Gastrocnemius medialis (tissue), 4 donors: ENCODE measurements around the gene TOM1. TPM values are rescaled to one million over a fixed set of nuclear protein-coding genes. Genes with fewer than 3 reads are reported as not detected.

ENCODE experiments used
- ATAC-seq, 2 donors: fragments of 150-250 bp; one replicate each; pipeline ENCODE4 v1.9.1; 2016
- DNase-seq, 2 donors: peaks; one replicate each; pipeline ENCODE4 v3.0.0-alpha.2; 2019
- H3K27ac ChIP-seq, 4 donors: fragments of 200-600 bp; sonication (generic); 1 replicate in 1 of 4; 2 replicates in 3 of 4; pipeline ENCODE4 v1.5.1; 2016 to 2018; ENCODE audit warnings: mild to moderate bottlenecking in 2 of 4, moderate library complexity in 1 of 4
- H3K27me3 ChIP-seq, 3 donors: fragments of 200-600 bp; sonication (generic) in 2 of 3; 1 replicate in 1 of 3; 2 replicates in 2 of 3; pipeline versions ENCODE4 v1.5.1 to v1.6.0; 2016 to 2019; ENCODE audit warnings: mild to moderate bottlenecking in 1 of 3, moderate library complexity in 1 of 3
- H3K36me3 ChIP-seq, 2 donors: fragments of 200-600 bp; sonication (generic) in 1 of 2; one replicate each; pipeline ENCODE4 v1.5.1; 2017 to 2018
- H3K4me1 ChIP-seq, 2 donors: fragments of 200-600 bp; sonication (generic) in 1 of 2; one replicate each; pipeline ENCODE4 v1.5.1; 2016 to 2017; ENCODE audit warnings: mild to moderate bottlenecking in 2 of 2
- H3K4me3 ChIP-seq, 4 donors: fragments of 200-600 bp; sonication (generic) in 3 of 4; 1 replicate in 1 of 4; 2 replicates in 3 of 4; pipeline ENCODE4 v1.5.1; 2016 to 2019; ENCODE audit warnings: mild to moderate bottlenecking in 2 of 4
- H3K9me3 ChIP-seq, 3 donors: fragments of 200-600 bp; sonication (generic) in 2 of 3; 1 replicate in 1 of 3; 2 replicates in 2 of 3; pipeline ENCODE4 v1.5.1; 2016 to 2019
- CTCF ChIP-seq, 5 experiments: fragments of 450-650 bp in 3 of 5; fragments of 200-600 bp in 2 of 5; sonication (generic) in 2 of 5; IDR thresholded peaks in 4 of 5; conservative IDR thresholded peaks in 1 of 5; 1 replicate in 4 of 5; 2 replicates in 1 of 5; pipeline ENCODE4 v1.5.1; 2016 to 2019; ENCODE audit warnings: antibody characterized with exemption in 5 of 5, mild to moderate bottlenecking in 3 of 5, moderate library complexity in 3 of 5
- POLR2A ChIP-seq, 2 donors: fragments of 450-650 bp; IDR thresholded peaks; one replicate each; pipeline ENCODE4 v1.6.1; 2017; ENCODE audit warnings: antibody characterized with exemption in 2 of 2, mild to moderate bottlenecking in 2 of 2, moderate library complexity in 2 of 2
- in situ Hi-C, 4 donors: fragments of 200-750 bp; cut with MboI; loops; one replicate each; pipeline versions ENCODE4 v1.15.0 to v1.8.0; 2017; ENCODE audit warnings: low sequenced_read_pairs in 4 of 4
- intact Hi-C: fragments of 100-400 bp; cut with DNase I; formaldehyde crosslinking; loops from one replicate; pipeline ENCODE4 v1.15.1; 2023; ENCODE audit warnings: low total_unique reads
- total RNA-seq, 4 donors: library from RNA; depleted of rRNA; stranded (reverse); fragments of >200 nt; gene quantifications; one replicate each; pipeline versions ENCODE4 v1.1.0 to v1.2.3, GENCODE V29; 2016

The TOM1 gene
- total RNA-seq: 100 to 1,000 TPM; 363 to 609 (median 425) TPM

DNA sequence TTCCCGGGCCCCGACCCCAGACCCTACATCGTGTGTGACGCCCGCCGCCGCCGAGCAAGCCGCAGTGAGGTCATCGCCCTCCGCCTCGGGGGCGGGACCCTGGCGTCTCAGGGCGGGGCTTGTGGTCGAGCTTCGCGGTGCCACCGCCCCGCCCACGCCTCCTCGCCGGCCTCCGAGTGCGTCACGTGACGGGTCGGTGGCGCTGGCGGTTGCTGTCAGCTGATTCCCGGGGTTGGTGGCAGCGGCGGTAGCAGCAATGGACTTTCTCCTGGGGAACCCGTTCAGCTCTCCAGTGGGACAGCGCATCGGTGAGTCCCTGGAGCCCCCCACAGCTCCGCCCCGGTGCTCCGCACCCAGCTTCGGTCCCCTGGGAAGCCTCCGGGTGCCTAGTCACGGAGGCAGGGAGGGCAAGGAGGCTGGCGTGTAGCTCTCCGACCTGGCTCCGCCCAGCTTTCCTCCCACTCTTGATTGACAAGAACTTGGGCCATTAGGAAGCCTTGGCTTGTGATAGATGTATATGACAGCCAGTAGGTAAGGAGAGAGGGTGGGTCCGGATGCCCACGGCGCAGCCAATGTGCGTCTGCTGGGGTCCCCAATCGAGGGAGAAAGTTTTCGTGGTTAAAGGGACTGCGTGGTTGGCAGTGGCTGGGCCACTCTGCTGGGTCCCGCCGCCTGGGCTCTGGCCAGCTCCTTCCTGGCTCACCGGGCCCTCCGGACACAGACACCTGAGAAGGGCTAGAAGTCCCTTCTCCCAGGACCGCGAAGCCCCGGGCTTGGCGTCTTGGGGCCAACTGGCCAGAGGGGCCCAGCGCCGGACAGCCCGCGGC is at the start of gene TOM1:
Gene TOM1 (plus strand): TSS at position 222 of the 827 bp plus-strand sequence. CDS start 35 bp downstream, at position 257.
- Histone ChIP-seq H3K27ac (peak within 1 kb of the TSS; percentile 98 to 99 (median 98)), H3K27me3 (no peaks in the 10 kb centered on the region), H3K9me3 (no peaks in the 10 kb centered on the region), H3K4me3 (peak within 1 kb of the TSS; percentile 80 to 86 (median 82)), H3K4me1 (peaks cover 37 to 39% of the 10 kb centered on the region in 2 donors), H3K36me3 (no peaks in the 10 kb centered on the region)
- intact Hi-C loops (loop anchor here (1.0 to 5.0 kb wide), 4 partner anchors 13 to 1897 kb away; partner anchors contain the start of gene HMGXB4), in situ Hi-C loops (no loop called here)
- peak; percentile 96 to 98 for DNase-seq
- ATAC-seq: peak; percentile 87 to 91
- TF ChIP-seq CTCF (IDR thresholded peaks at IDR 0.05 in 4 of 5, conservative IDR thresholded peaks at IDR 0.05 in 1 of 5): peak in 1 of 5 experiments; percentile 36
- peak; percentile 98 for TF ChIP-seq POLR2A (IDR thresholded peaks at IDR 0.05)

DNA sequence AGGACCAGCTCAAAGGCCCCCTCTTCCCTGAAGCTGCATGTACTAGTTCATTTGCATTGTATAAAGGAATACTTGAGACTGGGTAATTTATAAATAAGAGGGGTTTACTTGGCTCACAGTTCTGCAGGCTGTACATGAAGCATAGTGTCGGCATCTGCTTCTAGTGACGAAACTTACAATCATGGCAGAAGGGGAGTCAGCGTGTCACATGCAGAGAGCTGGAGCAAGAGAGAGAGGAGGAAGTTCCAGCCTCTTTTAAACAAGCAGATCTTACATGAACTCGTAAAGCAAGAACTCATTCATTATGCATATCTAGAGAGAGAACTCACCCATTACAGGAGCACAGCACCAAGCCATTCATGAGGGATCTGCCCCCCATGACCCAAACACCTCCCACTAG is 49.5 kb upstream of the TOM1 start:
- no peak for DNase-seq
- H3K36me3 ChIP-seq: no peaks in the 10 kb centered on the region
- no peaks in the 10 kb centered on the region for H3K4me1 ChIP-seq
- TF ChIP-seq POLR2A (IDR thresholded peaks at IDR 0.05) (no peak), CTCF (IDR thresholded peaks at IDR 0.05 in 4 of 5, conservative IDR thresholded peaks at IDR 0.05 in 1 of 5) (no peak)
- H3K4me3 ChIP-seq: no peak overlapping the region
- ATAC-seq: no peak
- H3K27ac ChIP-seq: no peak overlapping the region
- in situ Hi-C loops: no loop called here
- intact Hi-C loops: no loop called here
- H3K9me3 ChIP-seq: no peaks in the 10 kb centered on the region
- peaks cover 0 to 2% (median 0%) of the 10 kb centered on the region in 3 donors for H3K27me3 ChIP-seq

DNA sequence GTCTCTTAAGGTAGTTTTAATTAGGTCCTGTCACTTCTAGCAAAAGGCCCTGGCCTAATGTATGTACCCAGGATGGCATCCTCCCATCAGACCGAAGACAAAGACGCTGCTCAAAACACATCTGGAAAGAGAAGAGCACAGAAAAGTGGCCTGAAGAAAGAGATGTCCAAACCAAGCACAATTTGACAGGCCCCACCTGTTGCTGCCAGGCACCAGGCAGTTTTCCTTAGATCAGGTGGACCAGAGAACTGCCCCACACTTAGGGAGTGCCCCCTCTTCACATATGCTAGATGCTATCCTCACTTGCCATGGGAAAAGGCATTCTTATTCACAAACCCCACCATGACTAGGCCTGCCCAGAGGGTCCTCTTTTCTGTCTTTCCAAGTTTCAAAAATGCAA is 45.7 kb upstream of the TOM1 start:
- intact Hi-C loops: no loop called here
- no peak overlapping the region for H3K27ac ChIP-seq
- no peaks in the 10 kb centered on the region for H3K27me3 ChIP-seq
- H3K4me3 ChIP-seq: no peak overlapping the region
- no peaks in the 10 kb centered on the region for H3K36me3 ChIP-seq
- TF ChIP-seq POLR2A (IDR thresholded peaks at IDR 0.05): no peak
- no peak for TF ChIP-seq CTCF (IDR thresholded peaks at IDR 0.05 in 4 of 5, conservative IDR thresholded peaks at IDR 0.05 in 1 of 5)
- no peak for ATAC-seq
- in situ Hi-C loops: no loop called here
- DNase-seq: no peak
- H3K4me1 ChIP-seq: peaks cover 12 to 14% of the 10 kb centered on the region in 2 donors
- H3K9me3 ChIP-seq: no peaks in the 10 kb centered on the region

DNA sequence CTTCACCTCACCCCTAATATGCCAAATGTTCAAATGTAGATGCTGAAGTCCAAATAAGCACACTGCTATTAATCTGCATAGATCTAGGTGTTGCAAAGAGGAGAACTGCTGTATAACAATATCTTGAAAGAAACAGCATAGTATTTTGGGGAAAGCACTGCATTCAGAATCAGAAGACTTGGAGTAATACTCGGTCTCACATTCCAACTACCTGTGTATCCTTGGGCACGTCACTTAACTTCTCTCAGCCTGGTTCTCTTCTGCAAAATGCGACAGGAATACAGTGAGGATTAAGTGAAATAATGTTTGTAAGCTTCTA is 42.7 kb upstream of the TOM1 start:
- intact Hi-C loops (loop anchor here (1.0 to 5.0 kb wide), 2 partner anchors 40 to 73 kb away; partner anchors contain the start of gene TOM1), in situ Hi-C loops (no loop called here)
- TF ChIP-seq POLR2A (IDR thresholded peaks at IDR 0.05) (no peak), CTCF (IDR thresholded peaks at IDR 0.05 in 4 of 5, conservative IDR thresholded peaks at IDR 0.05 in 1 of 5) (no peak)
- Histone ChIP-seq H3K9me3 (no peaks in the 10 kb centered on the region), H3K4me1 (peaks cover 15 to 18% of the 10 kb centered on the region in 2 donors), H3K36me3 (no peaks in the 10 kb centered on the region), H3K4me3 (peak overlapping the region; percentile 83 to 98 (median 90)), H3K27ac (peak overlapping the region; percentile 83 to 99 (median 97)), H3K27me3 (no peaks in the 10 kb centered on the region)
- DNase-seq: no peak
- peak; percentile 25 to 54 for ATAC-seq
